ENCODE data around the gene SPA17.

The SPA17 gene

DNA sequence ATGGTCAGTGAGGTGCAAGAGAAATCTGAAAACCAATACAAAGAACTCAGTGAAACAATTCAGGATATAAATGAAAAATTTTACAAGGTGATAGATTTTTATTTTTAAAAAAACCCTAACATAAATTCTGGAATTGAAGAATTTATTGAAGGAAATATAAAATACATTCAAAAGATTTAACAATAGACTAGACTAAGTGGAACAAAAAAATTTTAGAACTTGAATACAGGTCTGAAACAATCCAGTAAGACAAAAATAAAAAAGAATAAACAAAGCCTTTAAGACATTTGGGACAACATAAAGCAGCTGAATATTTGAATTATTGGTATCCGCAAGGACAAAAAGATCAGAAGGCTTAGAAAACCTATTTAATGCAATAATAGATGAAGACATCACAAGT, 8.7 kb downstream of the SPA17 start:
- no peak overlapping the region for H3K4me3 ChIP-seq (ENCODE audit: low read length in 2 of 2)
- no peaks in the 10 kb centered on the region for H3K9me3 ChIP-seq (ENCODE audit: control insufficient read depth in 2 of 2, low read length in 2 of 2)
- H3K27me3 ChIP-seq (ENCODE audit: control insufficient read depth in 1 of 2, insufficient read depth in 2 of 2, low read length in 2 of 2): no peaks in the 10 kb centered on the region
- no peak overlapping the region for H3K27ac ChIP-seq (ENCODE audit: low read length)
- H3K4me1 ChIP-seq (ENCODE audit: control insufficient read depth, insufficient read depth, low read length): no peaks in the 10 kb centered on the region
- no peaks in the 10 kb centered on the region for H3K36me3 ChIP-seq (ENCODE audit: control insufficient read depth in 2 of 2, insufficient read depth in 2 of 2, low read length in 2 of 2)
- H3K9ac ChIP-seq (ENCODE audit: low read length in 2 of 2): no peak overlapping the region

DNA sequence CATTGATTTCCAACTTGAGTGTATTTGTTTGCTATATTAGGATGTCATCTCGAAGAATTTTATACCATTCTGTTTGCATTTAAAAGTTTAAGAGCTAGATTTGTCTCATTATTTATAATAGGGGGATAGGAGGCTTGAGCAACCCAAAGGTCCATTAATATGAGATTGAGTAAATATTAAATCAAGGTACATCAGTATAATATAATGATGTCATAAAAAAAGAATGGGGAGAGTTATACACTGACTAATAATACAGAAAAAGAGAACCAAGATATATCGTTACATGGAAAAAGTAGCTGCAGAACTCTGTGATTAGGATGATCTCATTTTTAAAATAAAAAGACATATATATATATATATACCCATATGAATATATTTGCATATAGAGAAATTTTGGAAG, 19.4 kb downstream of the SPA17 start:
- Histone ChIP-seq H3K27me3 (ENCODE audit: control insufficient read depth in 1 of 2, insufficient read depth in 2 of 2, low read length in 2 of 2) (no peaks in the 10 kb centered on the region), H3K9me3 (ENCODE audit: control insufficient read depth in 2 of 2, low read length in 2 of 2) (no peaks in the 10 kb centered on the region), H3K4me1 (ENCODE audit: control insufficient read depth, insufficient read depth, low read length) (no peaks in the 10 kb centered on the region), H3K36me3 (ENCODE audit: control insufficient read depth in 2 of 2, insufficient read depth in 2 of 2, low read length in 2 of 2) (no peaks in the 10 kb centered on the region), H3K4me3 (ENCODE audit: low read length in 2 of 2) (no peak overlapping the region), H3K27ac (ENCODE audit: low read length) (no peak overlapping the region), H3K9ac (ENCODE audit: low read length in 2 of 2) (no peak overlapping the region)

DNA sequence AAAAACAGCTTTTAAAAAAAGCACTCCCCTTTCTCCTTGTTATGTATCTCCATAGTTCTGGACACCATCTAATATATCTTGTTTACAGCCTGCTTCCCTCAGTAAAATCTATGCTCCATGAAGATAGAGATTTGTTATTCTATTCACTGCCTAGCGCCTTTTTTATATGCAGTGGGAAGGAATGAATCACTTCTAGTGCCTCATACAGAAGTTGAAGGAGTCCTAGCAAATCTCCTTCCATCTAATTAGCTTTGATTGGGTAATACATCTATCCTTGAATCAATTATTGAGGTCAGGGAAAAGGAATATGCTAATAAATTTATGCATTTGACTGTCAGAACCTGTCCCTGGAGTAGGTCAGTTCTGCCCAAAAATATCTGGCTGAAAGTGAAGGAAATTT, 25.8 kb downstream of the SPA17 start:
- H3K36me3 ChIP-seq (ENCODE audit: control insufficient read depth in 2 of 2, insufficient read depth in 2 of 2, low read length in 2 of 2): no peaks in the 10 kb centered on the region
- no peak overlapping the region for H3K9ac ChIP-seq (ENCODE audit: low read length in 2 of 2)
- peaks cover 0 to 2% of the 10 kb centered on the region in 2 donors for H3K9me3 ChIP-seq (ENCODE audit: control insufficient read depth in 2 of 2, low read length in 2 of 2)
- no peaks in the 10 kb centered on the region for H3K4me1 ChIP-seq (ENCODE audit: control insufficient read depth, insufficient read depth, low read length)
- no peak overlapping the region for H3K27ac ChIP-seq (ENCODE audit: low read length)
- no peak overlapping the region for H3K4me3 ChIP-seq (ENCODE audit: low read length in 2 of 2)
- peaks cover 0 to 6% of the 10 kb centered on the region in 2 donors for H3K27me3 ChIP-seq (ENCODE audit: control insufficient read depth in 1 of 2, insufficient read depth in 2 of 2, low read length in 2 of 2)

DNA sequence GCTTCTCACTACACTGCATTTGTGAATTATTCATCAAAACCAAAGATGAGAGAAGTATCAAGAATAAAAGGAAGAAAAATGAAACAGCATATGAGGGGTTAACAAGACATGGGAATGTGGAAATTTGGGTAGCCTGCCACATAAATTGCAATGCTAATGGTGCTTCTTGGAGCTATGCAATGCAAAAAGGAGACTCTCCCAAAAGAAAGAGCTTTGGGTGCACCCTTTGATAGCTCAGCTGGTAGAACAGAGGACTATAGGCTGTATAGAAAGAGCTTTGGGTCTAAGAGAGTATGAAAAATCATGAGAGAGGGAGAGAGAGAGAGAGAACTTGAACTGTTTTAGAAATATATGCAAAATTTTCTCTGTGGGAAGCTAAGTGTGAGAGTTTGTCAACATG, 26.3 kb downstream of the SPA17 start:
- no peak overlapping the region for H3K9ac ChIP-seq (ENCODE audit: low read length in 2 of 2)
- H3K36me3 ChIP-seq (ENCODE audit: control insufficient read depth in 2 of 2, insufficient read depth in 2 of 2, low read length in 2 of 2): no peaks in the 10 kb centered on the region

DNA sequence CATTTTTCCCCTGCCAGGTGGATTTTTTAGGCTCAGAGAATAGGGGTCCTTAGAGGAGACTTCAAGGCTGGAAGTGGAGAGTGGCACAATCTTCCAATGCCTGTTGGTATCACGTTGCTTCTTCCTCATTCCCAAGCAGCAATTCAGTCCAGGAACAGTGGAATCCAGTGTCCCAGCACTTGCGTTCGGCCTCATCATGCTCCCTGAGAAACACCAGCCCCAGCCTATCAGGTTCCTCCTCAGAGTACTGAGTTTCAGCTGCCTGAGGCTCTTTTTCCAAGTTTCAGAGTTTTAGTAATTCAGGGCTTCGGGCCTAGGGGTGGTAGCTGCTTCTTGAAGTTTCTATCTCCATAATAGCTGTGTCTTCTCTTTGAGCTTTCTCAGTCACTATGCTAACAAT, 34.1 kb downstream of the SPA17 start:
- H3K36me3 ChIP-seq (ENCODE audit: control insufficient read depth in 2 of 2, insufficient read depth in 2 of 2, low read length in 2 of 2): no peaks in the 10 kb centered on the region
- H3K9ac ChIP-seq (ENCODE audit: low read length in 2 of 2): no peak overlapping the region
- H3K27me3 ChIP-seq (ENCODE audit: control insufficient read depth in 1 of 2, insufficient read depth in 2 of 2, low read length in 2 of 2): peaks cover 3 to 6% of the 10 kb centered on the region in 2 donors
- no peaks in the 10 kb centered on the region for H3K4me1 ChIP-seq (ENCODE audit: control insufficient read depth, insufficient read depth, low read length)
- H3K9me3 ChIP-seq (ENCODE audit: control insufficient read depth in 2 of 2, low read length in 2 of 2): peaks cover 5 to 6% of the 10 kb centered on the region in 2 donors
- no peak overlapping the region for H3K27ac ChIP-seq (ENCODE audit: low read length)
- H3K4me3 ChIP-seq (ENCODE audit: low read length in 2 of 2): no peak overlapping the region

More for the DNA sequence above, 26.3 kb downstream of the SPA17 start:
- no peak overlapping the region for H3K27ac ChIP-seq (ENCODE audit: low read length)
- H3K9me3 ChIP-seq (ENCODE audit: control insufficient read depth in 2 of 2, low read length in 2 of 2): peaks cover 0 to 2% of the 10 kb centered on the region in 2 donors
- H3K27me3 ChIP-seq (ENCODE audit: control insufficient read depth in 1 of 2, insufficient read depth in 2 of 2, low read length in 2 of 2): peaks cover 0 to 6% of the 10 kb centered on the region in 2 donors
- H3K4me1 ChIP-seq (ENCODE audit: control insufficient read depth, insufficient read depth, low read length): no peaks in the 10 kb centered on the region
- no peak overlapping the region for H3K4me3 ChIP-seq (ENCODE audit: low read length in 2 of 2)

DNA sequence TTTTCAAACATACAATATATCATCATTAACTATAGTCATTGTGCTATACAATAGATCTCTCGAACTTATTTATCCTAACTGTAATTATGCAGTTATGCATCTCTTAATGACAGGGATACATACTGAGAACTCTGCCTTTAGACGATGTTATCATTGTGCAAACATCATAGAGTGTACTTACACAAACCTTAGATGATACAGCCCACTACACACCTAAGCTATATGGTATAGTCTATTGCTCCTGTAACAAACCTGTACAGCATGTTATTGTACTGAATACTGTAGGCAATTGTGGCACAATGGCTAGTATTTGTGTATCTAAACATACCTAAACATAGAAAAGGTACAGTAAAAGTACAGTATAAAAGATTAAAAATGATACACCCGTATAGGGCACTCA, 38.7 kb downstream of the SPA17 start:
- Histone ChIP-seq H3K4me3 (ENCODE audit: low read length in 2 of 2) (no peak overlapping the region), H3K27me3 (ENCODE audit: control insufficient read depth in 1 of 2, insufficient read depth in 2 of 2, low read length in 2 of 2) (peaks cover 1 to 8% of the 10 kb centered on the region in 2 donors), H3K27ac (ENCODE audit: low read length) (no peak overlapping the region), H3K36me3 (ENCODE audit: control insufficient read depth in 2 of 2, insufficient read depth in 2 of 2, low read length in 2 of 2) (no peaks in the 10 kb centered on the region), H3K9ac (ENCODE audit: low read length in 2 of 2) (no peak overlapping the region), H3K4me1 (ENCODE audit: control insufficient read depth, insufficient read depth, low read length) (no peaks in the 10 kb centered on the region), H3K9me3 (ENCODE audit: control insufficient read depth in 2 of 2, low read length in 2 of 2) (peaks cover 5 to 6% of the 10 kb centered on the region in 2 donors)

DNA sequence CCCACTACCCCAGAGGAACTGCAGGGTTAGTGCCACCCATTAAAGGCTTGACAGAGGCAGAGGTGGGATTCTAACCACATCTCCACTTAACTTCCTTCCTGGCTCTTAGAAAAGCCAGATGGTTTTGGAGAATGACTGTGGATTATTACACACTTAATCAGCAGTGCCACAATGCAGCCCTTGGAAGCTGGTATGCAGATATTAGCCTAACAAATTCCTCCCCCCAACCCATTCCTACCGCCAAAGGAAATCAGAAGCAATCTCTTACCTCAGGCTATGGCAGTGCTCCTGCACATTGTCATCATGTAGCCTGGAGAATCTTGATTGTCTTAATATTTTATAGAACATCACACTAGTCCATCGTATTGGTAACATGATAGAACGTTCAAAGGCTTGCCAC, 42.9 kb downstream of the SPA17 start:
- Histone ChIP-seq H3K27me3 (ENCODE audit: control insufficient read depth in 1 of 2, insufficient read depth in 2 of 2, low read length in 2 of 2) (peaks cover 36% of the 10 kb centered on the region in 2 donors), H3K9me3 (ENCODE audit: control insufficient read depth in 2 of 2, low read length in 2 of 2) (no peaks in the 10 kb centered on the region), H3K27ac (ENCODE audit: low read length) (no peak overlapping the region), H3K4me3 (ENCODE audit: low read length in 2 of 2) (no peak overlapping the region), H3K36me3 (ENCODE audit: control insufficient read depth in 2 of 2, insufficient read depth in 2 of 2, low read length in 2 of 2) (no peaks in the 10 kb centered on the region), H3K4me1 (ENCODE audit: control insufficient read depth, insufficient read depth, low read length) (peaks cover 11% of the 10 kb centered on the region), H3K9ac (ENCODE audit: low read length in 2 of 2) (no peak overlapping the region)

DNA sequence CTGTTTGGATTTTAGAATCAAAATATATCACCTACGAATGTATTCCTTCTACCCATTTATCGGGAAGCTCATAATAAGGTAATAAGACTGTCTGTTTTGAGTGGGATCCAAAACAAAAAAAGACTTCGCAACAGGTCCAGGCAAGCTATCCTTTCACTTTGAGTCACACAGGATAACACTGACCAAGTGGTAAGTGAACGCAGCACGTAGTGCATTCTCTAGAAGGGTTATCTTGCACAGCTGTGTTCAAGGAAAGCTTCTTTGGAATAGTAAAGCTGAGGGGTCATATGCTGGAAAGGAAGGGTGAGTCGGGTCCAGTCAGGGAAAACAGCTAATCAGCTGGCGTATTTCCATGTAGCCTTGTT, 43.7 kb downstream of the SPA17 start:
- Histone ChIP-seq H3K4me1 (ENCODE audit: control insufficient read depth, insufficient read depth, low read length) (peaks cover 11% of the 10 kb centered on the region), H3K4me3 (ENCODE audit: low read length in 2 of 2) (peak overlapping the region; percentile 21 to 75), H3K36me3 (ENCODE audit: control insufficient read depth in 2 of 2, insufficient read depth in 2 of 2, low read length in 2 of 2) (no peaks in the 10 kb centered on the region), H3K27ac (ENCODE audit: low read length) (no peak overlapping the region), H3K9ac (ENCODE audit: low read length in 2 of 2) (no peak overlapping the region), H3K27me3 (ENCODE audit: control insufficient read depth in 1 of 2, insufficient read depth in 2 of 2, low read length in 2 of 2) (peaks cover 41 to 44% of the 10 kb centered on the region in 2 donors), H3K9me3 (ENCODE audit: control insufficient read depth in 2 of 2, low read length in 2 of 2) (no peaks in the 10 kb centered on the region)

DNA sequence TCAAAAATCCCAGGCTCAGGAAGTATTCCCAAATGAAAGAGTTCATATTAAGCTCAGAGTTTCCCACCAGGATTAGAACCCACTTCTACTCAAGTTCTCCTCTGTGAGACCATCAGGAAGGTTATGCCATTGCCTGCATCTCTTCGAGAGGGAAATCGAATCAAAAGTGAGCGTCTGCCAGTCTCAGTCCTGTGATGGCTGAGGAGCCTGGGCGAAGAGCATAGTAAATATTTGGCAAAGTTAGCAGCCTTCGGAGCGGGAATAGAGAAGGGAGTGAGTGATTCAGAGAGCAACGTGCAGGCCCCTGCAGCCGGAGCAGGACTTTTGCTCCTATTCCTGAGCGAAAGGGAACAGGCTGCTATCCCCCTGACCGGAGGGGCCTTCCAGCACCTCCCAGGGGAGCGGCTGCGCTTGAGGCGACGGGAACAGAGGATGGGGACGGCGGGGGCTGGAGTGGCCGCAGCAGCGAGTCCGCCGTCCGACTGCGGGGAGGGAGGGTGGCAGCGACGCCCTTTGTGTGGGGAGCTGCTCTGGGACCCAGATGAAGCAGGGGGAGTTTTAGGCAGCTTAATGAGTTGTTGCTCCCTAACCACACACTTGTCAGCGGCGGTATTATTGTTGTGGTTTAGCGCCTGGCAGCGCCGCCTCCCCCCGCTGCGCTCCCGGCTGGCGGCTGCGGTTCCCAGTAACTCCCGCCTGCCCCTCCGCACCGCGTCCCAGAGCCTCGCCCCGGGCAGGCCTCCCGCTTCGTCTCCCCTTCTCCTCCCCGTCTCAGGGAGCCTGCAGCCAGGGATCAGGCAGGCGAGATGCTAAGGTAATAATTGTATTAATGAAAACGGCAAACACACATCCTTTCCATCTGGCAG, 44.3 kb downstream of the SPA17 start:
- Histone ChIP-seq H3K27me3 (ENCODE audit: control insufficient read depth in 1 of 2, insufficient read depth in 2 of 2, low read length in 2 of 2) (peaks cover 45 to 46% of the 10 kb centered on the region in 2 donors), H3K9ac (ENCODE audit: low read length in 2 of 2) (peak overlapping the region in 1 of 2 donors; percentile 21)

DNA sequence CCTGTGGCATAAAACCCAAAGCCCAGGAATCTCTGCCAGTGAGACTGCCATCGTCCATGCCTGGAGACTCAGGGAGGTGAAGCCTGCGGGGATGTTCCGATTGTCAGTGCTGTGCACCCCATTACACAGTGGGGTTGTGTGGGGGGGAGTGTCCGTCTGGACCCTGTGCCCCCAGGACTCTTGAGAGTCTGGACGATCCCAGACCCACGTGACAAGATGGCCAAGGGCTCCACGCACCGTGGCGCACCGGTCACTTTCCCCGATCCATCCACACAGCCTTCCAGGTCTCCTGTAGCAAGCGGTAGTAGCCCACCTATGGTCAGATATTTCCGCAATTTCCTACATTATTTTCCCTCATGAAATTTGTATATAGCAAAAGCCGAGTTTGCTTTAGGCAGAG, 45.1 kb downstream of the SPA17 start:
- Histone ChIP-seq H3K4me1 (ENCODE audit: control insufficient read depth, insufficient read depth, low read length) (peaks cover 11% of the 10 kb centered on the region), H3K27ac (ENCODE audit: low read length) (no peak overlapping the region), H3K9ac (ENCODE audit: low read length in 2 of 2) (no peak overlapping the region), H3K27me3 (ENCODE audit: control insufficient read depth in 1 of 2, insufficient read depth in 2 of 2, low read length in 2 of 2) (peaks cover 45 to 46% of the 10 kb centered on the region in 2 donors), H3K36me3 (ENCODE audit: control insufficient read depth in 2 of 2, insufficient read depth in 2 of 2, low read length in 2 of 2) (no peaks in the 10 kb centered on the region), H3K4me3 (ENCODE audit: low read length in 2 of 2) (peak overlapping the region in 1 of 2 donors; percentile 34), H3K9me3 (ENCODE audit: control insufficient read depth in 2 of 2, low read length in 2 of 2) (no peaks in the 10 kb centered on the region)

More for the DNA sequence above, 44.3 kb downstream of the SPA17 start:
- Histone ChIP-seq H3K27ac (ENCODE audit: low read length) (no peak overlapping the region), H3K9me3 (ENCODE audit: control insufficient read depth in 2 of 2, low read length in 2 of 2) (no peaks in the 10 kb centered on the region), H3K4me3 (ENCODE audit: low read length in 2 of 2) (peak overlapping the region; percentile 34 to 75), H3K4me1 (ENCODE audit: control insufficient read depth, insufficient read depth, low read length) (peaks cover 11% of the 10 kb centered on the region), H3K36me3 (ENCODE audit: control insufficient read depth in 2 of 2, insufficient read depth in 2 of 2, low read length in 2 of 2) (no peaks in the 10 kb centered on the region)

DNA sequence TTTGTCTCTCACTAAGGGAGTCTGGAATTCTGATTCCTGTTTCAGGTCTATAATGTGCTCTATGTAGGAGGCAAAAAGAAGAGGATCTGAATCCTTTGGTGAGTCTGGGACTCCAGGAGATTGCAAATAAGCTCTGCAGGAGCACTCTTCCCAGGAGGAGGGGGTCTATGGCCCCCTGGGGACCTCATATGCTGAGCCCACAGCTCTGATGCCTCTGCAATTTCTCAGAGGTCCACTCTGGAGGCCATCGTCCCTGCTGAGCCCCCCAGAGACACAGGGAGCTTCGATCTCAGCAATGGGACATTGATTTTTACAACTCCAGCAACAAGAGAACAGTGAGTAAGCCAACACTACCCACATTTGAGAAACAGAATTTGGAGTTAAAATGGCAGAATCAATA, 45.8 kb downstream of the SPA17 start:
- no peaks in the 10 kb centered on the region for H3K36me3 ChIP-seq (ENCODE audit: control insufficient read depth in 2 of 2, insufficient read depth in 2 of 2, low read length in 2 of 2)
- no peak overlapping the region for H3K9ac ChIP-seq (ENCODE audit: low read length in 2 of 2)
- peaks cover 11% of the 10 kb centered on the region for H3K4me1 ChIP-seq (ENCODE audit: control insufficient read depth, insufficient read depth, low read length)
- no peak overlapping the region for H3K4me3 ChIP-seq (ENCODE audit: low read length in 2 of 2)
- peaks cover 45 to 46% of the 10 kb centered on the region in 2 donors for H3K27me3 ChIP-seq (ENCODE audit: control insufficient read depth in 1 of 2, insufficient read depth in 2 of 2, low read length in 2 of 2)
- no peak overlapping the region for H3K27ac ChIP-seq (ENCODE audit: low read length)
- H3K9me3 ChIP-seq (ENCODE audit: control insufficient read depth in 2 of 2, low read length in 2 of 2): no peaks in the 10 kb centered on the region

All from stomach smooth muscle (tissue), 2 donors.